GM19238 (cell line): ENCODE measurements around the gene FAT1.

ENCODE experiments used
- DNase-seq: peaks from one replicate; pipeline ENCODE4 v3.0.0; 2011; ENCODE audit warnings: low spot score; ENCODE audit not compliant: insufficient read length

Gene FAT1

DNA sequence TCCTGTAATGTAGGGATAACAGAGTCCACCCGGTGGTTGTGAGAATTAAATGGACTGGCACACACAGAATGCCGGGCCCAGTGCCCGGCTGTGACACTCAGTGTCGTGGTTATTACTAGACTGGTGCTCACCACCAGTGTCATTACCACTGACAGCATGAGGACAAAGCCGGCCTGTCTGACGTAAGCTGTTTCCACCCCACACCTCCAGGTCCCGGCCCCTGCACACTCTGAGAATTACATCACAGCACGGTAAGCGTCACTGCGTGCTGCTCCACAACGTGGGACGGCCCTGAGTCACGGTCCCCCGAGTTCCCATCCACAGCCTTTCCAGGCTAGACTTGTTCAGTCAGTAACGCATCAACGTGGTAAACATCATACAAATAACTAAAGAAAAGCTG lies 22.9 kb downstream of the FAT1 start:
- no peak for DNase-seq

- DNase-seq: no peak
Observed at GRCh38 chr4:186699881-186700397, 23.7 kb downstream of the FAT1 start.

GRCh38 chr4:186699298-186699697 lies 24.4 kb downstream of the FAT1 start:
- no peak for DNase-seq

DNA sequence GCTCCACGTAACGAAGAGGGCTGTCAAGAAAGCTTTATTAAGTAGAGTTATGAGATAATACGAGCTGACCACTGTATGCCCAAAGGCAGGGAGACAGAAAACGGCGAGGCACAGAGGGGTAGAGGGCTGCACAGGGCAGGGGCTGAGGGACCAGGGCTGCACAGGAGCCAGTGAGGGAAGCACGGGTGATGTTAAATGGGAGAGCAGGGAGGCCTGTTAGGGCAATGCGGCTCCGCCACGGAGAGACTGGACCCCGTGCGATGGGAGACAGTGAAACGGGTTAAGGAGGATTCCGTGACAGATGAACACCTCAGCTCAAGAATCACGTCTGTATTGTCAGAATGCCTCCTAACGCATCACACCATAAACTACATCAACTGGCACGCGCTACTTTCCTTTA lies 25.1 kb downstream of the FAT1 start:
- DNase-seq: no peak

GRCh38 chr4:186698028-186698427 lies 25.6 kb downstream of the FAT1 start:
- no peak for DNase-seq

DNA sequence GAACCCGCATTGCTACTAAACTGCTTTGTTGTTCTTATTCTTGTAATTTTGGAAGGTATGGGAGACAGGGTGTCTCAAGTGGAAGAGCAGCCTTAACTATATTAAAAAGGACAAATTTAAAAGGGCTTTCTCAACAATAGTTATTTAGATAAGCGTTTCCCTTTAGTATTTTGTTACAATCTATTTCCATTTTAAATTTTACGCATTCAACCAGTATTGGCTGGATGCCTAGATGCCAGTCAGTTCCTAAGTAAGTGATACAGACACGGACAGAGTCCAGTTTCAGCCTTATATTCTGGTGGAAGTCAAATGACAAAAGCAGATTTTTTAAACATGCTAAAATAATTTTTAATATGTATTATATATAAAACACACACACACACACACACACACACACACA lies 28.3 kb downstream of the FAT1 start:
- no peak for DNase-seq

- no peak for DNase-seq
Observed at GRCh38 chr4:186693894-186694293, 29.8 kb downstream of the FAT1 start.

DNA sequence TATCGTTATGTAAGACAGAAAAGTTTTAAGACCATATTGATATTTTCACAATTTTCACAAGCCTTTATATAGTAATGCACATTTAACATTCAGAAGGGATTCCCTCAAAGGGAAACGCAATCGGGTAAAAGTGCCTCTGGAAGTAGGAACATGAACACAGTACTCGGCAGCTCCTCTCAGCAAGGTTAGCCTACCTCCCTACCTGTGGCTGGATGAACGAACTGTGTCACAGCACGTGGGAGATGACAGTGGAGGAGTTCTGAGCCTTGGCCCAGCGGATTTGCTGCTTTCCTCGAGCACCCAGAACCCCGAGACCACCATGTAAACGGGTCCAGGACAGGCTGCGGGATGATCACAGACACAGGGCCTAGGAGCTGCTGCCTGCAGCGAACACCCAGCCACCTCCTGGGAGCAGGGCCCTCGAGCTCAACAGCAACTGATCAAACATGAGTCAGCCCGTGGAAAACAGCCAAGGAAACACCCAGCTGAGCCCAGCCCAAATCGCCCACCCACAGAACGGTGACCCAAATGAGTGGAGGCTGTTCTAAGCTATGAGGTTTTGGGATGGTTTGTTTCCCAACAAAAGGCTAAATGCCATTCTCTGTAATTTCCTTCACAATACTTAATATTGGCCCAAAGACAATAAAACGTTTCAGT lies 30.4 kb downstream of the FAT1 start:
- DNase-seq: no peak

GRCh38 chr4:186691396-186691795 lies 32.3 kb downstream of the FAT1 start:
- DNase-seq: no peak

- DNase-seq: no peak
Observed at GRCh38 chr4:186689476-186689875, 34.2 kb downstream of the FAT1 start.

GRCh38 chr4:186688150-186688943 lies 35.3 kb downstream of the FAT1 start:
- no peak for DNase-seq

DNA sequence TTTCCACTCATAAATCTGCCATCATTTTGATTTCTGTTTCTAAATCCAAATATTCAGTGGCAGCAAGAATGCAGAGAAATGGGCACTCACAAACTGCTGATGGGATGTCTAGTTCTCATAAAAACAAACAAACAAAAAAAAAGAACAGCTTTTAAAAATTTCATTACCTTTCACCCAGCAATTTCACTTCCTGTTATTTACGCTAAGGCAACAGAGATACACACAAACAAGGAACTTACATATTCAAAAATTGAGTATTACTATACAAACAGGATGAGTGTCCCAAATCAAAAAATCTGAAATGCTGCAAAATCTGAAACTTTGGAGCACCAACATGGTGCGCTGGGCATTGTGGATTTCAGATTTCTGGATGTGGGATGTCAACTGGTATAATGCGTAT lies 36.4 kb downstream of the FAT1 start:
- no peak for DNase-seq

- no peak for DNase-seq
Observed at GRCh38 chr4:186685767-186686183, 37.9 kb downstream of the FAT1 start.

DNA sequence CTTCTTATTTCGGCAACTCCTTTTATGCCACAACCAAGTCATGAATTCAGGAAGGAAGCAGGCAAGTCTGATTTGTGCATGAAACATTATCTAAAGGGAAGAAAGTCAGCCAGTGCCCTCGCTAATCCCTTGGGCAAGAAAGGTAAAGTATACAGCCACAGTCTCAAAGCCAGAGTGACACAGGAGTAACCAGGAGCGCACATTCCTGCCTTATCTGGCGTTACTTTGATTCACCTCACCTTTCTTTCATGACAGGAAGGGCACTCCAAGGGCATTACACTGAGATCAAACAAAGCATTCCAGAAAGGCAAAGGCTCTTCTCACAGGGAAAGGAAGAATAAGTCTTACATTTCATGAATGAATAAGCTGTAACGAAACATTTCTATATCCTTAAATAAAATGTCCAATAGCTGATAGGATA lies 38.8 kb downstream of the FAT1 start:
- DNase-seq: no peak

DNA sequence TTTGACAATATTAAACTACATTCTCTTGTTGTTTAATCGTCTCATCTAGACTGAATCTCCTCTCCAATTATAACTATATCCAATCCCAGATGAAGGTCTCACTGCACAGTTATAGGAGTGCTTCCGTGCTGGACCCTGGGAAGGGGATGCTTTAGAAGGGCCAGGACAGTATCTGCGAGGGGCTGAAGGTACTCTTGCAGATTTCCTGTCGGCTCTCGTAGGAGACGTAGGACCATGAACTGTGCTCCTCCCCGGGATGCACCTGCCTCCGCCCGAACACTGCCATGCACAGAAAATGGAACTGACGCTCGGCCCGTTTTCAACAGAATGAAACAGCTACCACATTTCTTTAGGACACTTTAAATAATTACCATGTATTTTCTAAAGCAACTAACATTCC lies 39.4 kb downstream of the FAT1 start:
- no peak for DNase-seq

DNA sequence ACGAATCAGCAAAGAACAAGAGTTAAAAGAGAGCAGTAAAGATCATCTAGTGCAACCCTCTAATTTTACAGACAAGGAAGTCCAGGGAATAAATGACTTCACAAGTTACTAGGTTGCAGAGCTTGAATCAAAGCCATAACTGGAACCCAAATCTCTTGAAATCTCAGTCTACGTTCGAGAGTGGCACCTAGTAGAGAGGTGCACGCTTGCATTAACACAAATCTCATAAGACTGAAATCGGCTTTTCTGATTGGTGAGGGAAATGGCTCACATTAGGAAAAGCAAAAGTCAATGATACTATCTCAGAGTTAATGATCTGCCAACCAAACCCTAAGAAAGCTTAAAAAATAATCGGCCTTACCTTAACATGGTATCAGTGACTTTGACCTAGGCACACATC lies 43.0 kb downstream of the FAT1 start:
- no peak for DNase-seq

- DNase-seq: no peak
Observed at GRCh38 chr4:186676531-186677161, 47.0 kb downstream of the FAT1 start.

GRCh38 chr4:186669735-186670134 lies 53.9 kb downstream of the FAT1 start:
- no peak for DNase-seq

- no peak for DNase-seq
Observed at GRCh38 chr4:186669159-186669731, 54.4 kb downstream of the FAT1 start.

DNA sequence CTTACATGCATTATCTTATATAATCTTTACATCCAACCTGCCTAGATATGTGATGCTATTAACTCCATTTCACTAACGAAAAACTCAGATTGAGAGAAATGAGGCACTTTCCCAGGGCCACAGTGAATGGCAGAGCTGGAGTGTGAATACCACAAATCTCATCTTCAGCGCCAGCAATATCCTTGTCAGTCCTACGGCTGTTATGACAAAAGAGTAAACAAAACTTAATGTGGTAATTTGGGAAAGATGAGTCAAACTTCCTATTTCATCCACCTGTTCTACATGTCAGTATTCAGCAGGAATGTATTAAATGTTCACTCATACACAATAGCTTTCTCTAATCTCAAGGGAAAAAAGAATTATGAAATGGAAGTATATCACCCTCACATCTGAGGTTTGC lies 56.9 kb downstream of the FAT1 start:
- no peak for DNase-seq

DNA sequence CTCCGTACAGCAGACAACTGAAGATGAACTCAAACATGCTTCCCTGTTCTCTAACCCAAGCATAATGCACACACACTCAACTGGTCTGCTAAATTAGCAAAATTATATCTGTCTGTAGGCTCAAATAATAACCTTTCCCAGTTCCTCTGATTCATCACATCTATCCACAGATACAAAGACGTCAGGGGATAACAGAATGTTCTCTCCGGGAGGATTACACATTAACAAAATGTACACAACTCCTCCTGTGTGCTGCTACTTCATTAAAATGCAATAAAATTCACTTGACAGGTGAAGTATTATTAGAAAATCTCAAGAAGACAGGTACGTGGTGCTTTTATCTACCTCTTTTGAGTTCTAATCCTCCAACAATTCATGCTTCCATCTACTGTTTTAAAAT lies 57.4 kb downstream of the FAT1 start:
- DNase-seq: no peak

DNA sequence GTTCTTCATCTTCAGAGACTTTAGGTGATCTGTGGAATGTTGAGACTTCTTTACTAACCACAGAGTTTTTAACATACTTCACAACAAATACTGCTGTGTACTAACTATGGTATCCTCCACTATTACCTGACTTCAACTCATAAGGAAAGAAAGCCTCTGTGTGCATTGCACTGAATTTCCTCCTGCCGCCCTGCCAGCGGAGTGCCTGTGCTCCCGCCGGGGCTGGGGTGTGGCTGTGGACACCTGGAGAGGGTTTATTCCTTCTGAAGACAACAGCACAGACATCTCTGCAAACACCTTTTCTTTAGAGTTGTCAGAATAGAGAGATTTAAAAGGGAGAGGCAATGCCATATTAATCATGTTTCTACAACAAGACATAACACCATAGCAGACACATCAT lies 63.3 kb downstream of the FAT1 start:
- DNase-seq: no peak
